ENCODE data around the gene RTF2. TPM values are rescaled to one million over a fixed set of nuclear protein-coding genes. Genes with fewer than 3 reads are reported as not detected.

The RTF2 gene
- total and polyA plus RNA-seq, 2 of the 13 experiments (the other 11 are each of a cell fraction or from before 2014, with no cell fraction given): 81.8 to 142 TPM

GRCh38 chr20:56518126-56518525, 49.7 kb downstream of the RTF2 start (continued):
- TF ChIP-seq DBP (CRISPR knock-in tag; IDR thresholded peaks at IDR 0.05; ENCODE audit: not compliant biosample characterization) (no peak), HIVEP1 (CRISPR knock-in tag; IDR thresholded peaks at IDR 0.05) (no peak), EP300 (IDR thresholded peaks at IDR 0.05; ENCODE audit: low read depth in 2 of 2, low read length in 2 of 2) (no peak), EP300 (CRISPR knock-in tag; IDR thresholded peaks at IDR 0.05; ENCODE audit: borderline replicate concordance) (no peak), LCORL (IDR thresholded peaks at IDR 0.05) (no peak), LCORL (CRISPR knock-in tag; IDR thresholded peaks at IDR 0.05) (no peak), SKIL (CRISPR knock-in tag; IDR thresholded peaks at IDR 0.05; ENCODE audit: borderline replicate concordance) (no peak), ZC3H13 (CRISPR knock-in tag; IDR thresholded peaks at IDR 0.05) (no peak), SP1 (IDR thresholded peaks at IDR 0.05) (no peak), SP1 (CRISPR knock-in tag; IDR thresholded peaks at IDR 0.05) (no peak), KAT7 (CRISPR knock-in tag; IDR thresholded peaks at IDR 0.05; ENCODE audit: borderline replicate concordance) (no peak), MED13 (CRISPR knock-in tag; IDR thresholded peaks at IDR 0.05) (no peak), SMAD3 (CRISPR knock-in tag; IDR thresholded peaks at IDR 0.05) (no peak), ZNF800 (CRISPR knock-in tag; IDR thresholded peaks at IDR 0.05) (no peak), ZNF703 (CRISPR knock-in tag; IDR thresholded peaks at IDR 0.05; ENCODE audit: borderline replicate concordance) (no peak), ZBTB43 (CRISPR knock-in tag; conservative IDR thresholded peaks at IDR 0.05) (no peak), RERE (CRISPR knock-in tag; IDR thresholded peaks at IDR 0.05; ENCODE audit: low read depth) (no peak), SATB2 (CRISPR knock-in tag; IDR thresholded peaks at IDR 0.05) (no peak), RFXANK (CRISPR knock-in tag; IDR thresholded peaks at IDR 0.05) (no peak)
